ENCODE measurements around the gene PGM2L1.
A peak's percentile ranks its signal among the peaks of the same experiment; 100 is the strongest.

PGM2L1 gene

GRCh38 chr11:74325649-74326645 is 72.3 kb downstream of the PGM2L1 start:
- peaks cover 22% of the 10 kb centered on the region for H3K4me1 ChIP-seq (ENCODE audit: control insufficient read depth, insufficient read depth, low read length)
- no peak overlapping the region for H3K9ac ChIP-seq (ENCODE audit: low read length)
- H3K27me3 ChIP-seq (ENCODE audit: control insufficient read depth, insufficient read depth, low read length), result no peaks in the 10 kb centered on the region
- H3K4me3 ChIP-seq (ENCODE audit: low read length), result peak overlapping the region; percentile 24
- H3K36me3 ChIP-seq (ENCODE audit: control insufficient read depth, insufficient read depth, low read length), result no peaks in the 10 kb centered on the region
- no peak overlapping the region for H3K27ac ChIP-seq (ENCODE audit: low read depth, low read length)

- Histone ChIP-seq H3K36me3 (ENCODE audit: control insufficient read depth, insufficient read depth, low read length) (no peaks in the 10 kb centered on the region), H3K9ac (ENCODE audit: low read length) (no peak overlapping the region), H3K27ac (ENCODE audit: low read depth, low read length) (no peak overlapping the region), H3K4me1 (ENCODE audit: control insufficient read depth, insufficient read depth, low read length) (peaks cover 25% of the 10 kb centered on the region), H3K27me3 (ENCODE audit: control insufficient read depth, insufficient read depth, low read length) (no peaks in the 10 kb centered on the region), H3K4me3 (ENCODE audit: low read length) (no peak overlapping the region)
Observed at GRCh38 chr11:74322667-74323066, 75.6 kb downstream of the PGM2L1 start.

DNA sequence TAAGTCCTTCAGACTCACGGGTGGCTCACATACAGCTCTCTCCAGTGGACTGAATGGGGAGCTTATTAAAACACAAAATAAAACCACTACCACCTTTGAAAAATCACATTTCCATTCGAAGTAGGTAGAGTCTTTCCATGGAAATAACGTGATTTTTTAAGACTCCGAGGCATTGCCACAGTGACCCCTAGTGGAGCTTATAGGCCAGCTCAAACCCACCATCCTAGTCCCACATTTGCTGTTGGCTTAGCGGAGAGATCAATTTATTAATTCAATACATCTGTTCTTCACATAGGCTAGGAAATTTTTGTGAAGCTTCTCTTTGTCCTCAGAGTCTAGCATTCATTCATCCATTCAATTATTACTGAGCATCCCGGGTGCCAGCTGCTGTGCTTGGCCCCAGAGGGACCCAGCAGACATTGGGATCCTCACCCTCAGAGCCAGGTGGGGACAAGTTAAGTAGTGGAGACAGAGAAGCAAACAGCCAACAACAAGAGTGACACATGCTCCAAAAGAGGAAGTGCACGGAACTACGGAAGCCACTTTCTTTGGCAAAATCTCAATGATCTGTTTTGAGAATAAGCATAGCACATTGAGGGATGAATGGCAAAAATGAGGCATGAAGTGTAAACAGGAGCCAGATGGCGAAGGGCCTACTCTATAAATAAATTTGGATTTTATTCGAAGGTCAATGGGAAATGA is 76.6 kb downstream of the PGM2L1 start:
- H3K27me3 ChIP-seq (ENCODE audit: control insufficient read depth, insufficient read depth, low read length), result no peaks in the 10 kb centered on the region
- no peaks in the 10 kb centered on the region for H3K36me3 ChIP-seq (ENCODE audit: control insufficient read depth, insufficient read depth, low read length)
- no peak overlapping the region for H3K27ac ChIP-seq (ENCODE audit: low read depth, low read length)
- H3K9ac ChIP-seq (ENCODE audit: low read length), result no peak overlapping the region
- no peak overlapping the region for H3K4me3 ChIP-seq (ENCODE audit: low read length)
- H3K4me1 ChIP-seq (ENCODE audit: control insufficient read depth, insufficient read depth, low read length), result peaks cover 24% of the 10 kb centered on the region

- Histone ChIP-seq H3K4me3 (ENCODE audit: low read length) (no peak overlapping the region), H3K36me3 (ENCODE audit: control insufficient read depth, insufficient read depth, low read length) (no peaks in the 10 kb centered on the region), H3K9ac (ENCODE audit: low read length) (no peak overlapping the region), H3K27ac (ENCODE audit: low read depth, low read length) (no peak overlapping the region), H3K4me1 (ENCODE audit: control insufficient read depth, insufficient read depth, low read length) (peaks cover 13% of the 10 kb centered on the region), H3K27me3 (ENCODE audit: control insufficient read depth, insufficient read depth, low read length) (no peaks in the 10 kb centered on the region)
Observed at GRCh38 chr11:74320538-74320937, 77.7 kb downstream of the PGM2L1 start.

DNA sequence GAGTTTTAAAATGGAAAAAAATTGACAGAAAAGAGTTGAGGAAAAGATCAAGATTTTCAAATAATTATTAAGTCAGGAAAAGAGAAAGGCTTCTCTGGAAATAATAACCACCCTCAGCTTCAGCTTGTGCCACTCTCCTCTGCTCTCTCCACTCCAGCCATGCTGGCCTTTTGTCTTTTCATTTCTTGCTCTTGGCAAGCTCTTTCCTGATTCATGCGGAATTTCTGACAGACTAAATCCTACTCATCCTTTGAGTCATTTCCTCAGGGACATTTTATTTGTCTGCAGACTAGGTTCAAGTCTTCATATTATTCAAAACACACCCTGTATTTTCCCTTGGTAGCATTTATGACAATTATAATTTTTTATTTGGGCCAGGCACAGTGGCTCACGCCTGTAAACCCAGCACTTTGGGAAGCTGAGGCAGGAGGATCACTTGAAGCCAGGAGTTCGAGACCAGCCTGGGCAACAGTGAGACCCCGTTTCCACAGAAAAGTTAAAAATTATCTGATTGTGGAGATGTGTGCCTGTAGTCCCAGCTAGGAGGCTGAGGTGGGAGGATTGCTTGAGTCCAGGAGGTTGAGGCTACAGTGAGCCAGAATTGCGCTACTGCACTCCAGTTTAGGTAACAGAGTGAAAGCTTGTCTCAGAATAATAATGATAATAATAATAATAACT is 79.0 kb downstream of the PGM2L1 start:
- H3K9ac ChIP-seq (ENCODE audit: low read length), result no peak overlapping the region
- no peak overlapping the region for H3K4me3 ChIP-seq (ENCODE audit: low read length)
- H3K27me3 ChIP-seq (ENCODE audit: control insufficient read depth, insufficient read depth, low read length), result no peaks in the 10 kb centered on the region
- peaks cover 10% of the 10 kb centered on the region for H3K4me1 ChIP-seq (ENCODE audit: control insufficient read depth, insufficient read depth, low read length)
- no peak overlapping the region for H3K27ac ChIP-seq (ENCODE audit: low read depth, low read length)
- H3K36me3 ChIP-seq (ENCODE audit: control insufficient read depth, insufficient read depth, low read length), result no peaks in the 10 kb centered on the region

DNA sequence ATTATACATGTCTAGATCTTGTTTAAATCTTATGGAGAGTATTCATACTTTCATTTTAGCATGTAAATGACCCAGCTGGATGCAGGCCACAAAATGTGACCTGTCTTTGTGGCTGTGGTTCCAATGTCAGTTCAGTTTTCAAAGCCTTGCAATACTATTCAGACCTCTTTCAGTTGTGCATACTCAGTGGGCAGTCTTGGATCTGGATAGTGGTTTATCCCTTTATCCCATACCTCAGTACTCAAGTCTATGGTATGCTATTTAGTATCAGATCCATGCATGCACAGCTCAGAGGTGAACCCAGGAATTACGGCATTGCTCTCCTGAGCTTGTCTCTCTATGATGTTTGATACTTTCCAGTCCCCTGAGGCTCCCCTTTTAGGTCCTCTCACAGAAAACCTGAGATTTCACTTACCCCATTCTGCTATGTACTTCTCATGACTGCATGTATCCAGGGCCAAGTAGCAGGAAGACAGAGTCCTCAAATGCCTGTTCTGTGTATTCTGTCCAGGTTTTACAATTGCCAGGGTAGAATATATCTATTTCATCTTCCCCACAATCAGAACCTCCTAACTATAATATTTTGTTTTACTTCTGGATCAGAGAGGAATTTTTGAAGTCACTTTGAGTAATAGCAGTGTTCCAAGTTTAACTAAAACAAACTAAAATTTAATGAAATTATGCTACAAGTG is 79.8 kb downstream of the PGM2L1 start:
- Histone ChIP-seq H3K27me3 (ENCODE audit: control insufficient read depth, insufficient read depth, low read length) (no peaks in the 10 kb centered on the region), H3K4me1 (ENCODE audit: control insufficient read depth, insufficient read depth, low read length) (peaks cover 10% of the 10 kb centered on the region), H3K9ac (ENCODE audit: low read length) (no peak overlapping the region), H3K4me3 (ENCODE audit: low read length) (no peak overlapping the region), H3K36me3 (ENCODE audit: control insufficient read depth, insufficient read depth, low read length) (no peaks in the 10 kb centered on the region), H3K27ac (ENCODE audit: low read depth, low read length) (no peak overlapping the region)

- Histone ChIP-seq H3K4me1 (ENCODE audit: control insufficient read depth, insufficient read depth, low read length) (peaks cover 3% of the 10 kb centered on the region), H3K27ac (ENCODE audit: low read depth, low read length) (no peak overlapping the region), H3K36me3 (ENCODE audit: control insufficient read depth, insufficient read depth, low read length) (no peaks in the 10 kb centered on the region), H3K27me3 (ENCODE audit: control insufficient read depth, insufficient read depth, low read length) (no peaks in the 10 kb centered on the region), H3K9ac (ENCODE audit: low read length) (no peak overlapping the region), H3K4me3 (ENCODE audit: low read length) (no peak overlapping the region)
Observed at GRCh38 chr11:74316772-74317505, 81.3 kb downstream of the PGM2L1 start.

DNA sequence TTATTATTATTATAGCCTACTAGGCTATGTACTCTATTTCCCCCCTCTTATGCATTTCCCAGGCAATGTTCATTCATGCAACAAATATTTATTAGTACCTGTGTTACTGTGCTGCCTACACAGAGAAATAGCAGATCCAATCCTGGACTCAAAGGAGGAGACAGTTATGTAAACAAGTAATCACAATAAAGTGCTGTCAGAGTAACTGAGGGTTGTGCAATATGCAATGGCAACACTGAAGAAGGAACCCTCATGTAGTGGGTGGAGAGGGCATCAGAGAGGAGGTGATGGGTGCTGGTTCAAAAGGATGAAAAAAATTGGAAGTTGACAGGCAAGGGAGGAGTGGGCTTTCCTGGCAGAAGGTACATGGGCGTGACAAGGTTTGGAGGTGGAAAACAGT is 85.9 kb downstream of the PGM2L1 start:
- H3K9ac ChIP-seq (ENCODE audit: low read length), result no peak overlapping the region
- no peak overlapping the region for H3K4me3 ChIP-seq (ENCODE audit: low read length)
- peaks cover 3% of the 10 kb centered on the region for H3K27me3 ChIP-seq (ENCODE audit: control insufficient read depth, insufficient read depth, low read length)
- H3K4me1 ChIP-seq (ENCODE audit: control insufficient read depth, insufficient read depth, low read length), result no peaks in the 10 kb centered on the region
- H3K27ac ChIP-seq (ENCODE audit: low read depth, low read length), result no peak overlapping the region
- no peaks in the 10 kb centered on the region for H3K36me3 ChIP-seq (ENCODE audit: control insufficient read depth, insufficient read depth, low read length)

DNA sequence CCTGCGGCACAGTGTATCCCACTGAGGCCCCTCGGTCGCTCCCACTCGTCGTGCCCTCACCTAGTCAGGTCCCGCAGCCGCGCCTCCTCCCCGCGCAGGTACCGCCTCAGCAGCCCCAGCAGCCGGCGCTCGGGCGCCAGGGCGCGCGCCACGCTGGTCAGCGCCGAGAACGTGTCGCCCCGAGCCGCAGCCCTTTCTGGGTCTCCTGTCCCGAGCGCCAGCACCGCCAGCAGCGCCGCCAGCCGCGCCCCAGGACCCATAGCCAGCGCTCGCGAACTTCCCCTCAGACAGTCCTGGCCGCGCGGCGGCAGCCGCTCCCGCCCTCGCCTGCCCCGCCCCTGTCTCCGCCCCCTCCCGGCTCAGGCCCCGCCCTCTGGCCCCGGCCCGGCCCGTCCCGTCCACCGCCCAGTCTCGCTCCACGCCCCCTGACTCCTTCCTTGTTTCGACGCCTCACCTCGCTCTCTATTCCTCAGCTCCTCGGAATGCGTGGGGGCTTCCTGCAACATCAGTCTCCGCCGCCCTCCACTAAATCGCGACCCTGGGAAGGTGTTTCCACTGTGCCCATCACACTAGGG is 86.8 kb downstream of the PGM2L1 start, which contains the start of gene P4HA3:
TSS of gene P4HA3 (minus strand) at position 289 of the 575 bp plus-strand sequence. CDS start at position 260, 29 bp downstream.
- no peaks in the 10 kb centered on the region for H3K36me3 ChIP-seq (ENCODE audit: control insufficient read depth, insufficient read depth, low read length)
- H3K27ac ChIP-seq (ENCODE audit: low read depth, low read length), result no peak within 1 kb of the TSS
- no peak within 1 kb of the TSS for H3K9ac ChIP-seq (ENCODE audit: low read length)
- peaks cover 3% of the 10 kb centered on the region for H3K27me3 ChIP-seq (ENCODE audit: control insufficient read depth, insufficient read depth, low read length)
- H3K4me3 ChIP-seq (ENCODE audit: low read length), result peak within 1 kb of the TSS; percentile 63
- no peaks in the 10 kb centered on the region for H3K4me1 ChIP-seq (ENCODE audit: control insufficient read depth, insufficient read depth, low read length)

- no peak overlapping the region for H3K27ac ChIP-seq (ENCODE audit: low read depth, low read length)
- H3K4me1 ChIP-seq (ENCODE audit: control insufficient read depth, insufficient read depth, low read length), result no peaks in the 10 kb centered on the region
- H3K4me3 ChIP-seq (ENCODE audit: low read length), result peak overlapping the region; percentile 63
- H3K9ac ChIP-seq (ENCODE audit: low read length), result no peak overlapping the region
- no peaks in the 10 kb centered on the region for H3K36me3 ChIP-seq (ENCODE audit: control insufficient read depth, insufficient read depth, low read length)
- H3K27me3 ChIP-seq (ENCODE audit: control insufficient read depth, insufficient read depth, low read length), result peaks cover 3% of the 10 kb centered on the region
Observed at GRCh38 chr11:74310857-74311256, 87.4 kb downstream of the PGM2L1 start.

DNA sequence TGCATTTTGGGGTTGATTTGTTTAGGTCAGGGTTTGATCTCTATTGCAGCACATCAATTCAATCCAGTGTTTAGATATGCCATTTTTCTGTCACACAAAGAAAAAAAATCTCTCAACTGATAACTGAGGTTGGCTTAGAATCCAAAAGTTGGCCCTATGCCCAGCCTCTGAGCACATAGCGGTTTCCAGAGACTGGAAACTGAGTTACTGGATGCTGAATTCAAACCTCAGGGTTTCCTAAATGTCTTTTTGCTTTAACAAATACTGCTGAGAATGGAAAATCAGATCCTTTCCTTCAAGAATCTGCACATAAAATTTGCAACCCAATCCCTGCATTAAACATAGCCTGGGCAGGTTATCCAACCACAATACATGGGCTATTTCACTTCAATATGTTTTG is 90.8 kb downstream of the PGM2L1 start:
- Histone ChIP-seq H3K4me1 (ENCODE audit: control insufficient read depth, insufficient read depth, low read length) (no peaks in the 10 kb centered on the region), H3K27me3 (ENCODE audit: control insufficient read depth, insufficient read depth, low read length) (peaks cover 3% of the 10 kb centered on the region)

More for the DNA sequence above, 90.8 kb downstream of the PGM2L1 start:
- Histone ChIP-seq H3K4me3 (ENCODE audit: low read length) (no peak overlapping the region), H3K36me3 (ENCODE audit: control insufficient read depth, insufficient read depth, low read length) (no peaks in the 10 kb centered on the region), H3K27ac (ENCODE audit: low read depth, low read length) (no peak overlapping the region), H3K9ac (ENCODE audit: low read length) (no peak overlapping the region)

All from rectal smooth muscle tissue (tissue), 1 donor.